ENCODE results near the gene PCBP3. TPM values are rescaled to one million over a fixed set of nuclear protein-coding genes. Genes with fewer than 3 reads are reported as not detected.

Gene PCBP3
- polyA plus RNA-seq, 1 donor from 2014 or later = 1.7 TPM

- H2AFZ ChIP-seq (ENCODE audit: low read depth, low read length) = no peak overlapping the region
- H3K36me3 ChIP-seq (ENCODE audit: insufficient read depth, low read length) = no peaks in the 10 kb centered on the region
- no peaks in the 10 kb centered on the region for H3K9me3 ChIP-seq (ENCODE audit: low read length)
- H3K4me3 ChIP-seq (ENCODE audit: low read length) = no peak overlapping the region
- no peaks in the 10 kb centered on the region for H4K20me1 ChIP-seq (ENCODE audit: insufficient read depth)
- H3K27me3 ChIP-seq (ENCODE audit: insufficient read depth, low read depth, low read length) = no peaks in the 10 kb centered on the region
- no peak overlapping the region for H3K9ac ChIP-seq (ENCODE audit: low read length)
- no peaks in the 10 kb centered on the region for H3F3A ChIP-seq (ENCODE audit: insufficient read depth, low read length, poor library complexity, severe bottlenecking)
- no peak overlapping the region for H3K4me2 ChIP-seq (ENCODE audit: low read length)
- no peaks in the 10 kb centered on the region for H3K9me2 ChIP-seq (ENCODE audit: insufficient read depth, low read length)
- TF ChIP-seq EP300 (conservative IDR thresholded peaks at IDR 0.05; ENCODE audit: poor library complexity, severe bottlenecking) = no peak
- TF ChIP-seq, protein P1, sequence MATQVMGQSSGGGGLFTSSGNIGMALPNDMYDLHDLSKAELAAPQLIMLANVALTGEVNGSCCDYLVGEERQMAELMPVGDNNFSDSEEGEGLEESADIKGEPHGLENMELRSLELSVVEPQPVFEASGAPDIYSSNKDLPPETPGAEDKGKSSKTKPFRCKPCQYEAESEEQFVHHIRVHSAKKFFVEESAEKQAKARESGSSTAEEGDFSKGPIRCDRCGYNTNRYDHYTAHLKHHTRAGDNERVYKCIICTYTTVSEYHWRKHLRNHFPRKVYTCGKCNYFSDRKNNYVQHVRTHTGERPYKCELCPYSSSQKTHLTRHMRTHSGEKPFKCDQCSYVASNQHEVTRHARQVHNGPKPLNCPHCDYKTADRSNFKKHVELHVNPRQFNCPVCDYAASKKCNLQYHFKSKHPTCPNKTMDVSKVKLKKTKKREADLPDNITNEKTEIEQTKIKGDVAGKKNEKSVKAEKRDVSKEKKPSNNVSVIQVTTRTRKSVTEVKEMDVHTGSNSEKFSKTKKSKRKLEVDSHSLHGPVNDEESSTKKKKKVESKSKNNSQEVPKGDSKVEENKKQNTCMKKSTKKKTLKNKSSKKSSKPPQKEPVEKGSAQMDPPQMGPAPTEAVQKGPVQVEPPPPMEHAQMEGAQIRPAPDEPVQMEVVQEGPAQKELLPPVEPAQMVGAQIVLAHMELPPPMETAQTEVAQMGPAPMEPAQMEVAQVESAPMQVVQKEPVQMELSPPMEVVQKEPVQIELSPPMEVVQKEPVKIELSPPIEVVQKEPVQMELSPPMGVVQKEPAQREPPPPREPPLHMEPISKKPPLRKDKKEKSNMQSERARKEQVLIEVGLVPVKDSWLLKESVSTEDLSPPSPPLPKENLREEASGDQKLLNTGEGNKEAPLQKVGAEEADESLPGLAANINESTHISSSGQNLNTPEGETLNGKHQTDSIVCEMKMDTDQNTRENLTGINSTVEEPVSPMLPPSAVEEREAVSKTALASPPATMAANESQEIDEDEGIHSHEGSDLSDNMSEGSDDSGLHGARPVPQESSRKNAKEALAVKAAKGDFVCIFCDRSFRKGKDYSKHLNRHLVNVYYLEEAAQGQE (IDR thresholded peaks at IDR 0.05; ENCODE audit: borderline replicate concordance) = no peak
- TF ChIP-seq CTCF (IDR thresholded peaks at IDR 0.05; ENCODE audit: poor library complexity, severe bottlenecking) = no peak
- TF ChIP-seq POLR2AphosphoS5 (IDR thresholded peaks at IDR 0.05) = no peak
- no peak for TF ChIP-seq MXI1 (conservative IDR thresholded peaks at IDR 0.05; ENCODE audit: poor library complexity, severe bottlenecking)
- TF ChIP-seq RAD21 (conservative IDR thresholded peaks at IDR 0.05) = no peak
- no peak for TF ChIP-seq SMC3 (conservative IDR thresholded peaks at IDR 0.05; ENCODE audit: poor library complexity)
- TF ChIP-seq TAF1 (IDR thresholded peaks at IDR 0.05; ENCODE audit: low read depth) = no peak
- no peak overlapping the region for H3K27ac ChIP-seq (ENCODE audit: low read length)
- no peaks in the 10 kb centered on the region for H3K79me2 ChIP-seq (replicated peaks; ENCODE audit: insufficient read depth, low read length)
Measured at GRCh38 chr21:45902292-45902995, 258.9 kb downstream of the PCBP3 start.

DNA sequence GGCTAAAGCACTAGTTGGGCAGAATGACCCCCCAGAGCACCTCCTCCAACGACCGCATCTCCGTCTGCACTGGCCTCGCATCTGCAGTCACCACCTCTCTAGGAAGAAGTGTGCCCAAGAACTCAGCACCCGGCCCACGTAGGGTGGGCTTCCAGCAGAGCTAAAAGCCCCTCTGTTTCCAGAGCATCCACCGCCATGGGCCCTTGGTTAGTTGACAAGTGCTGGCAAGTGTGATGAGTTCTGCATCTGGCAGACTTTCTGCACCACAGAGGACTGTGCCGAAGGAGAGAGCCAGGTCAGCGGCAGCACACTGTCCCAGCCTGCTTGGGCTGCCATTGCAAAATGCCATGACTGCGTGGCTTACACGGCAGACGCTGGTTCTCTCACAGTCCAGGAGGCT lies 261.7 kb downstream of the PCBP3 start:
- TF ChIP-seq CTCF (IDR thresholded peaks at IDR 0.05; ENCODE audit: poor library complexity, severe bottlenecking) (no peak), POLR2AphosphoS5 (IDR thresholded peaks at IDR 0.05) (no peak), EZH2 (IDR thresholded peaks at IDR 0.05; ENCODE audit: borderline replicate concordance, insufficient read depth, low read length, poor library complexity, severe bottlenecking) (no peak), TAF1 (IDR thresholded peaks at IDR 0.05; ENCODE audit: low read depth) (no peak), MXI1 (conservative IDR thresholded peaks at IDR 0.05; ENCODE audit: poor library complexity, severe bottlenecking) (no peak), RAD21 (conservative IDR thresholded peaks at IDR 0.05) (no peak), EP300 (conservative IDR thresholded peaks at IDR 0.05; ENCODE audit: poor library complexity, severe bottlenecking) (no peak), SMC3 (conservative IDR thresholded peaks at IDR 0.05; ENCODE audit: poor library complexity) (no peak)
- TF ChIP-seq, protein P1 (IDR thresholded peaks at IDR 0.05; ENCODE audit: borderline replicate concordance) = no peak
- Histone ChIP-seq H3K4me3 (ENCODE audit: low read length) (no peak overlapping the region), H3K4me2 (ENCODE audit: low read length) (no peak overlapping the region)

More for the DNA sequence above, 261.7 kb downstream of the PCBP3 start:
- Histone ChIP-seq H3K9me3 (ENCODE audit: low read length) (no peaks in the 10 kb centered on the region), H3K27ac (ENCODE audit: low read length) (no peak overlapping the region), H3K36me3 (ENCODE audit: insufficient read depth, low read length) (no peaks in the 10 kb centered on the region), H3K27me3 (ENCODE audit: insufficient read depth, low read depth, low read length) (no peaks in the 10 kb centered on the region), H4K20me1 (ENCODE audit: insufficient read depth) (no peaks in the 10 kb centered on the region), H2AFZ (ENCODE audit: low read depth, low read length) (no peak overlapping the region), H3F3A (ENCODE audit: insufficient read depth, low read length, poor library complexity, severe bottlenecking) (no peaks in the 10 kb centered on the region), H3K79me2 (replicated peaks; ENCODE audit: insufficient read depth, low read length) (no peaks in the 10 kb centered on the region), H3K9ac (ENCODE audit: low read length) (no peak overlapping the region), H3K9me2 (ENCODE audit: insufficient read depth, low read length) (no peaks in the 10 kb centered on the region)

Measured in neural cell (in vitro differentiated cells).